SK-N-SH (cell line): ENCODE measurements around the gene BCAS4. TPM values are rescaled to one million over a fixed set of nuclear protein-coding genes. Genes with fewer than 3 reads are reported as not detected.

Experiments used
- CTCF ChIA-PET: fragments of 300-600, 350-600 bp; formaldehyde crosslinking; extraction: SDS; loops from one replicate; lab custom pipeline; 2021; lab: Yijun Ruan, JAX
- POLR2A ChIA-PET: fragments of 350-600 bp; sonication (Branson Sonifier 250); formaldehyde crosslinking; extraction: SDS; loops from one replicate; lab custom pipeline; 2020; ENCODE audit warnings: antibody characterized with exemption, inconsistent platforms; lab: Yijun Ruan, JAX
- DNase-seq: peaks from one replicate; pipeline ENCODE4 v3.0.0; 2012
- H2AFZ ChIP-seq: fragments of 200-600 bp; sonication (generic); 2 replicates; pipeline ENCODE4 v1.8.1; 2016; ENCODE audit warnings: antibody characterized with exemption, mild to moderate bottlenecking, low read depth
- H3F3A ChIP-seq: fragments of 200-600 bp; sonication (generic); replicated peaks from 2 replicates; pipeline ENCODE3; 2016; ENCODE audit warnings: antibody characterized with exemption, mild to moderate bottlenecking; ENCODE audit not compliant: insufficient read depth
- H3K27ac ChIP-seq, 2 experiments: fragments of 200-500 bp in 1 of 2; fragments of 200-600 bp in 1 of 2; sonication (Bioruptor generic) in 1 of 2; sonication (generic), shearing (Covaris generic) in 1 of 2; 2 replicates each; pipeline versions ENCODE4 v1.5.1 to v1.6.1; 2014 to 2016; ENCODE audit warnings: low read depth in 2 of 2, inconsistent platforms in 1 of 2, low read length in 1 of 2, mild to moderate bottlenecking in 1 of 2, mixed read lengths in 1 of 2
- H3K27me3 ChIP-seq: fragments of 200-600 bp; sonication (generic), shearing (Covaris generic); 2 replicates; pipeline ENCODE4 v1.6.1; 2016; ENCODE audit warnings: mixed run types; ENCODE audit not compliant: insufficient read depth
- H3K36me3 ChIP-seq, 2 experiments: fragments of 200-500 bp in 1 of 2; fragments of 200-600 bp in 1 of 2; sonication (Bioruptor generic) in 1 of 2; sonication (generic) in 1 of 2; replicated peaks in 1 of 2; 2 replicates each; pipeline versions ENCODE3 to v1.5.1; 2014 to 2016; ENCODE audit warnings: low read length in 1 of 2, mild to moderate bottlenecking in 1 of 2; ENCODE audit not compliant: insufficient read depth in 2 of 2, control insufficient read depth in 1 of 2
- H3K4me1 ChIP-seq, 2 experiments: fragments of 200-500 bp in 1 of 2; fragments of 200-600 bp in 1 of 2; sonication (Bioruptor generic) in 1 of 2; sonication (generic), shearing (Covaris generic) in 1 of 2; 2 replicates each; pipeline versions ENCODE4 v1.5.1 to v1.6.1; 2014 to 2016; ENCODE audit warnings: low read depth in 1 of 2, low read length in 1 of 2, mixed run types in 1 of 2; ENCODE audit not compliant: insufficient read depth in 2 of 2, control insufficient read depth in 1 of 2
- H3K4me2 ChIP-seq: fragments of 200-600 bp; sonication (generic), shearing (Covaris generic); 2 replicates; pipeline ENCODE4 v1.6.1; 2017; ENCODE audit warnings: mixed run types
- H3K4me3 ChIP-seq, 2 experiments: fragments of 200-500 bp in 1 of 2; fragments of 200-600 bp in 1 of 2; sonication (Bioruptor generic) in 1 of 2; sonication (generic), shearing (Covaris generic) in 1 of 2; 2 replicates each; pipeline versions ENCODE4 v1.5.1 to v1.8.1; 2014 to 2016; ENCODE audit warnings: low read depth in 2 of 2, inconsistent platforms in 1 of 2, low read length in 1 of 2, mild to moderate bottlenecking in 1 of 2, mixed read lengths in 1 of 2, moderate library complexity in 1 of 2
- H3K79me2 ChIP-seq: fragments of 200-600 bp; sonication (generic); 2 replicates; pipeline ENCODE4 v1.8.1; 2017; ENCODE audit warnings: mild to moderate bottlenecking; ENCODE audit not compliant: insufficient read depth
- H3K9ac ChIP-seq: fragments of 200-600 bp; sonication (generic); 2 replicates; pipeline ENCODE4 v1.6.1; 2017; ENCODE audit warnings: mixed run types
- H3K9me2 ChIP-seq: fragments of 200-600 bp; sonication (generic); 2 replicates; pipeline ENCODE4 v1.6.1; 2017; ENCODE audit warnings: mixed run types
- H3K9me3 ChIP-seq: fragments of 200-600 bp; sonication (generic); 2 replicates; pipeline ENCODE4 v1.6.1; 2017; ENCODE audit warnings: mixed run types, mild to moderate bottlenecking, moderate library complexity
- H4K20me1 ChIP-seq: fragments of 200-600 bp; sonication (generic); 2 replicates; pipeline ENCODE4 v1.6.1; 2017; ENCODE audit warnings: mild to moderate bottlenecking, mixed run types; ENCODE audit not compliant: insufficient read depth
- CHD2 ChIP-seq: fragments of 150-350 bp; IDR thresholded peaks from 2 replicates; pipeline ENCODE4 v1.6.1; 2018; ENCODE audit warnings: low read length; ENCODE audit not compliant: partially characterized antibody
- EP300 ChIP-seq, 2 experiments: IDR thresholded peaks; 2 replicates each; pipeline versions ENCODE4 v1.4.0 to v1.6.1; 2012; ENCODE audit warnings: borderline replicate concordance in 1 of 2, low read depth in 1 of 2, low read length in 1 of 2
- FOXM1 ChIP-seq: IDR thresholded peaks from 2 replicates; pipeline ENCODE4 v1.4.0; 2012; ENCODE audit warnings: low read depth, mild to moderate bottlenecking
- GABPA ChIP-seq: IDR thresholded peaks from 2 replicates; pipeline ENCODE4 v1.4.0; 2012; ENCODE audit warnings: low read depth, mild to moderate bottlenecking
- GATA2 ChIP-seq: sonication (generic); formaldehyde crosslinking; IDR thresholded peaks from 2 replicates; pipeline ENCODE4 v1.5.0; 2020; ENCODE audit warnings: mild to moderate bottlenecking, missing genetic modification reagents
- IRF3 ChIP-seq: fragments of 150-350 bp; IDR thresholded peaks from 2 replicates; pipeline ENCODE4 v1.6.1; 2016; ENCODE audit warnings: mild to moderate bottlenecking, low read depth, low read length
- JUND ChIP-seq: IDR thresholded peaks from 2 replicates; pipeline ENCODE4 v1.4.0; 2012
- MAX ChIP-seq: IDR thresholded peaks from 2 replicates; pipeline ENCODE4 v1.4.0; 2012; ENCODE audit warnings: low read depth
- NFIC ChIP-seq: IDR thresholded peaks from 2 replicates; pipeline ENCODE4 v1.4.0; 2012; ENCODE audit warnings: borderline replicate concordance
- PBX3 ChIP-seq: IDR thresholded peaks from 2 replicates; pipeline ENCODE4; 2012
- POLR2AphosphoS5 ChIP-seq: IDR thresholded peaks from 2 replicates; pipeline ENCODE4 v1.6.1; 2012; ENCODE audit warnings: low read depth, low read length
- RFX5 ChIP-seq: IDR thresholded peaks from 2 replicates; pipeline ENCODE4 v1.6.1; 2012; ENCODE audit warnings: mild to moderate bottlenecking, improper control_type of control experiment, low read length
- RXRA ChIP-seq: IDR thresholded peaks from 2 replicates; pipeline ENCODE4 v1.4.0; 2012; ENCODE audit warnings: low read depth, mild to moderate bottlenecking, borderline replicate concordance
- SIN3A ChIP-seq: IDR thresholded peaks from 2 replicates; pipeline ENCODE4 v1.6.1; 2012; ENCODE audit warnings: low read depth, mild to moderate bottlenecking, low read length, moderate library complexity, borderline replicate concordance
- SMC3 ChIP-seq: IDR thresholded peaks from 2 replicates; pipeline ENCODE4 v1.6.1; 2012; ENCODE audit warnings: low read depth, low read length, improper control_type of control experiment
- TAF1 ChIP-seq: IDR thresholded peaks from 2 replicates; pipeline ENCODE4 v1.6.1; 2012; ENCODE audit warnings: low read depth, mild to moderate bottlenecking, low read length, moderate library complexity, borderline replicate concordance
- TCF12 ChIP-seq: IDR thresholded peaks from 2 replicates; pipeline ENCODE4 v1.4.0; 2012
- WGBS: methylation state at CpG from one replicate; pipeline ENCODE4 v1.1.6; 2017; ENCODE audit warnings: low lambda C conversion rate; 5-methylcytosine and 5-hydroxymethylcytosine counted together
- polyA plus RNA-seq, 3 experiments: library from polyadenylated mRNA; depleted of rRNA; stranded (reverse); fragments of >200 nt; gene quantifications; 2 replicates each; pipeline ENCODE4 v1.2.3, GENCODE V29; 2012
- TF ChIP-seq, protein P1 (sequence below): fragments of 150-350 bp; IDR thresholded peaks from 2 replicates; pipeline ENCODE4 v1.6.1; 2017; ENCODE audit warnings: antibody characterized with exemption, low read length, low read depth, borderline replicate concordance

BCAS4 gene
- polyA plus RNA-seq, 1 of the 3 experiments (the other 2 are of a cell fraction), result 43.8 TPM

GRCh38 chr20:50802289-50802688 is 7.4 kb downstream of the BCAS4 start:
- Histone ChIP-seq H3K79me2 (peaks cover 16% of the 10 kb centered on the region), H3K9me2 (no peaks in the 10 kb centered on the region), H2AFZ (no peak overlapping the region), H3K36me3 (no peaks in the 10 kb centered on the region), H3K4me1 (no peaks in the 10 kb centered on the region), H3K4me2 (no peak overlapping the region), H3K4me3 (no peak overlapping the region), H4K20me1 (no peaks in the 10 kb centered on the region), H3F3A (no peaks in the 10 kb centered on the region), H3K27me3 (no peaks in the 10 kb centered on the region), H3K27ac (no peak overlapping the region), H3K9ac (no peak overlapping the region), H3K9me3 (no peaks in the 10 kb centered on the region)
- CTCF ChIA-PET, result interaction anchor here (0.9 to 2.0 kb wide), 3 partner anchors 8 to 127 kb away, joined by 3 to 10 read pairs (median 4); partner anchors contain the start of gene BCAS4
- POLR2A ChIA-PET, result no interaction called here
- TF ChIP-seq FOXM1 (no peak), RFX5 (no peak), IRF3 (no peak), TCF12 (no peak), GATA2 (CRISPR knock-in tag) (no peak), EP300 (IDR thresholded peaks at IDR 0.05; ENCODE audit: borderline replicate concordance in 1 of 2, low read depth in 1 of 2, low read length in 1 of 2) (no peak), NFIC (no peak), MAX (no peak), RXRA (no peak), JUND (no peak), GABPA (no peak), POLR2AphosphoS5 (no peak), TAF1 (no peak), SIN3A (no peak), SMC3 (no peak), CHD2 (no peak), PBX3 (no peak)
- TF ChIP-seq, protein P1, sequence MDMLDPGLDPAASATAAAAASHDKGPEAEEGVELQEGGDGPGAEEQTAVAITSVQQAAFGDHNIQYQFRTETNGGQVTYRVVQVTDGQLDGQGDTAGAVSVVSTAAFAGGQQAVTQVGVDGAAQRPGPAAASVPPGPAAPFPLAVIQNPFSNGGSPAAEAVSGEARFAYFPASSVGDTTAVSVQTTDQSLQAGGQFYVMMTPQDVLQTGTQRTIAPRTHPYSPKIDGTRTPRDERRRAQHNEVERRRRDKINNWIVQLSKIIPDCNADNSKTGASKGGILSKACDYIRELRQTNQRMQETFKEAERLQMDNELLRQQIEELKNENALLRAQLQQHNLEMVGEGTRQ, result no peak
- DNase-seq, result no peak
- 97% methylated on average over 8 of the region's 8 CpGs for WGBS
